B cell (primary cell): ENCODE data around the gene KIF16B. TPM values are rescaled to one million over a fixed set of nuclear protein-coding genes. Genes with fewer than 3 reads are reported as not detected.

Experiments used
- ATAC-seq: fragments of 200-7000 bp; cut with Tn5 transposase; one replicate; pipeline ENCODE4 v1.10.0; 2021; ENCODE audit warnings: low read depth, mild to moderate bottlenecking, moderate number of reproducible peaks, moderate library complexity
- CTCF ChIA-PET: fragments of 350-600 bp; sonication (Branson Sonifier 250); formaldehyde crosslinking; loops from one replicate; lab custom pipeline; 2021; ENCODE audit warnings: antibody characterized with exemption, inconsistent platforms; lab: Charles Lee
- POLR2A ChIA-PET: fragments of 350-600 bp; sonication (Branson Sonifier 250); formaldehyde crosslinking; loops from one replicate; lab custom pipeline; 2021; ENCODE audit warnings: antibody characterized with exemption; lab: Charles Lee
- DNase-seq: peaks from one replicate; pipeline ENCODE4 v3.0.0; 2013
- H2AFZ ChIP-seq: 2 replicates; pipeline ENCODE4 v1.6.1; 2012; ENCODE audit warnings: mild to moderate bottlenecking, low read depth, low read length; ENCODE audit not compliant: insufficient read depth, poor library complexity, severe bottlenecking
- H3K27ac ChIP-seq, 2 donors: 1 replicate in 1 of 2; 2 replicates in 1 of 2; pipeline ENCODE4 v1.5.1; 2012 to 2013; ENCODE audit warnings: low read length in 2 of 2, mild to moderate bottlenecking in 2 of 2, moderate library complexity in 1 of 2
- H3K27me3 ChIP-seq, 4 experiments: fragments of 200-600 bp in 1 of 4; sonication (generic) in 1 of 4; replicated peaks in 1 of 4; 1 replicate in 2 of 4; 2 replicates in 2 of 4; pipeline versions ENCODE4 v1.6.1 to v1.7.0; 2013 to 2016; ENCODE audit warnings: low read length in 3 of 4, mild to moderate bottlenecking in 2 of 4, mixed read lengths in 1 of 4, moderate library complexity in 1 of 4; ENCODE audit not compliant: insufficient read depth in 4 of 4, control insufficient read depth in 3 of 4; ENCODE audit errors: control extremely low read depth in 1 of 4
- H3K36me3 ChIP-seq, 2 experiments: replicated peaks in 1 of 2; 1 replicate in 1 of 2; 2 replicates in 1 of 2; pipeline versions ENCODE4 v1.6.1 to v1.7.1; 2013; ENCODE audit warnings: low read length in 1 of 2; ENCODE audit not compliant: insufficient read depth in 2 of 2, control insufficient read depth in 1 of 2; ENCODE audit errors: control extremely low read depth in 1 of 2, extremely low read depth in 1 of 2
- H3K4me1 ChIP-seq, 2 donors: fragments of 200-600 bp in 1 of 2; sonication (generic) in 1 of 2; 1 replicate in 1 of 2; 2 replicates in 1 of 2; pipeline versions ENCODE4 v1.5.1 to v1.6.1; 2013 to 2017; ENCODE audit warnings: low read length in 2 of 2; ENCODE audit not compliant: control insufficient read depth in 2 of 2, insufficient read depth in 2 of 2
- H3K4me2 ChIP-seq: replicated peaks from 2 replicates; pipeline ENCODE3; 2012; ENCODE audit warnings: mild to moderate bottlenecking, low read depth, low read length; ENCODE audit not compliant: poor library complexity, severe bottlenecking
- H3K4me3 ChIP-seq, 5 experiments: fragments of 200-600 bp in 1 of 5; sonication (generic) in 1 of 5; 1 replicate in 3 of 5; 2 replicates in 2 of 5; pipeline versions ENCODE4 v1.5.1 to v1.7.0; 2011 to 2016; ENCODE audit warnings: low read length in 4 of 5, mild to moderate bottlenecking in 4 of 5, low read depth in 2 of 5, control low read depth in 1 of 5, moderate library complexity in 1 of 5; ENCODE audit not compliant: insufficient read depth in 1 of 5; ENCODE audit errors: control extremely low read depth in 1 of 5, extremely low read depth in 1 of 5
- H3K79me2 ChIP-seq: fragments of 200-600 bp; sonication (generic); one replicate; pipeline ENCODE4 v1.6.0; 2016; ENCODE audit warnings: low read length; ENCODE audit not compliant: control insufficient read depth, insufficient read depth
- H3K9ac ChIP-seq: fragments of 200-600 bp; sonication (generic); 2 replicates; pipeline ENCODE4 v1.6.1; 2017; ENCODE audit warnings: mild to moderate bottlenecking, low read length, moderate library complexity
- H3K9me3 ChIP-seq, 3 donors: one replicate each; pipeline versions ENCODE4 v1.6.1 to v1.7.1; 2013; ENCODE audit warnings: low read length in 2 of 3; ENCODE audit not compliant: control insufficient read depth in 2 of 3, insufficient read depth in 1 of 3; ENCODE audit errors: control extremely low read depth in 1 of 3
- H4K20me1 ChIP-seq: 2 replicates; pipeline ENCODE4 v1.6.0; 2012; ENCODE audit warnings: mild to moderate bottlenecking, low read length; ENCODE audit not compliant: insufficient read depth, control insufficient read depth, poor library complexity, severe bottlenecking
- H3K27ac Mint-ChIP-seq: one replicate; pipeline ENCODE4 v1.8.0; 2021; ENCODE audit warnings: mixed read lengths
- H3K27me3 Mint-ChIP-seq: one replicate; pipeline ENCODE4 v1.8.0; 2021; ENCODE audit warnings: mixed read lengths
- H3K4me1 Mint-ChIP-seq: one replicate; pipeline ENCODE4 v1.8.0; 2021; ENCODE audit warnings: mixed read lengths
- H3K4me3 Mint-ChIP-seq: one replicate; pipeline ENCODE4 v1.8.0; 2021; ENCODE audit warnings: mixed read lengths
- H3K9me3 Mint-ChIP-seq: one replicate; pipeline ENCODE4 v1.8.0; 2022; ENCODE audit warnings: mixed read lengths; ENCODE audit not compliant: insufficient read depth
- EZH2 ChIP-seq: IDR thresholded peaks from 2 replicates; pipeline ENCODE4 v1.6.1; 2012; ENCODE audit warnings: borderline replicate concordance, low read depth, mild to moderate bottlenecking, moderate library complexity, low read length; ENCODE audit not compliant: insufficient read depth, poor library complexity, severe bottlenecking
- WGBS: methylation state at CpG from one replicate; pipeline ENCODE4 v1.1.5; 2013; ENCODE audit warnings: missing lambda C conversion rate; ENCODE audit not compliant: insufficient coverage; 5-methylcytosine and 5-hydroxymethylcytosine counted together
- intact Hi-C: fragments of 100-400 bp; cut with micrococcal nuclease; formaldehyde crosslinking; loops from one replicate; pipeline ENCODE4 v1.10.0; 2022
- polyA plus RNA-seq: library from polyadenylated mRNA; depleted of rRNA; stranded (reverse); fragments of >200 nt; gene quantifications from 2 replicates; pipeline ENCODE4 v1.2.3, GENCODE V29; 2012
- total RNA-seq, 2 donors: library from RNA; stranded (reverse); fragments of 120-200 nt in 1 of 2; gene quantifications; 1 replicate in 1 of 2; 2 replicates in 1 of 2; pipeline versions ENCODE4 v1.2.3 to v1.2.4, GENCODE V29; 2013 to 2022
- TF ChIP-seq, protein P1 (sequence below): fragments of 200-600 bp; IDR thresholded peaks from one replicate; pipeline ENCODE4 v1.8.0; 2022; ENCODE audit warnings: antibody characterized with exemption, mild to moderate bottlenecking

KIF16B gene
- total and polyA plus RNA-seq, 2 donors (not counting 1 experiment from before 2014, with no cell fraction given): 4.5 to 13.0 TPM

DNA sequence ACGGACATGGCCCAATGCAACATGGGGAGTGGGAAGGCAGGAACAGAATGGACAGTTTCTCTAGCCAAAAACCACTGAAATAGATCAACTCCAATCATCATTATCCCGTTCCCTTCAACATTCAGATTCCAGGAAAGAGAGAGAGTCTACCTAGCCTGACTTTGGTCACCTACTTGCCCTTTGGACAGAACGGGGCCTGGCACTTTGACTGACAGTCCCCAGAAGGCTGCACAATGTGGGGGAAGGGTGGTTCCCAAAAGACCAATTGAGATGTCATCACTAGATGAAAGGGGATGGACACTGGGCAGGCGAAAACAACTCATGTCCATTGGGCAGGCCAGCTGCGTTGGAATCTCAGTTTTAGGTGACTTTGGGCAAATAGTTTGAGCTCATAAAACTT, 15.0 kb upstream of the KIF16B start:
- Histone ChIP-seq H2AFZ (no peak overlapping the region), H4K20me1 (no peaks in the 10 kb centered on the region), H3K79me2 (no peaks in the 10 kb centered on the region), H3K9ac (no peak overlapping the region), H3K4me3 (no peak overlapping the region), H3K27me3 (peaks cover 0 to 13% (median 2%) of the 10 kb centered on the region in 4 experiments), H3K4me2 (no peak overlapping the region), H3K36me3 (no peaks in the 10 kb centered on the region), H3K9me3 (no peaks in the 10 kb centered on the region), H3K4me1 (no peaks in the 10 kb centered on the region), H3K27ac (no peak overlapping the region)
- Mint-ChIP-seq H3K27me3 (peaks cover 60% of the 10 kb centered on the region), H3K4me3 (no peak overlapping the region), H3K27ac (no peak overlapping the region), H3K9me3 (no peaks in the 10 kb centered on the region), H3K4me1 (no peaks in the 10 kb centered on the region)
- intact Hi-C loops: no loop called here
- ChIA-PET CTCF (no interaction called here), POLR2A (no interaction called here)
- TF ChIP-seq, protein P1, sequence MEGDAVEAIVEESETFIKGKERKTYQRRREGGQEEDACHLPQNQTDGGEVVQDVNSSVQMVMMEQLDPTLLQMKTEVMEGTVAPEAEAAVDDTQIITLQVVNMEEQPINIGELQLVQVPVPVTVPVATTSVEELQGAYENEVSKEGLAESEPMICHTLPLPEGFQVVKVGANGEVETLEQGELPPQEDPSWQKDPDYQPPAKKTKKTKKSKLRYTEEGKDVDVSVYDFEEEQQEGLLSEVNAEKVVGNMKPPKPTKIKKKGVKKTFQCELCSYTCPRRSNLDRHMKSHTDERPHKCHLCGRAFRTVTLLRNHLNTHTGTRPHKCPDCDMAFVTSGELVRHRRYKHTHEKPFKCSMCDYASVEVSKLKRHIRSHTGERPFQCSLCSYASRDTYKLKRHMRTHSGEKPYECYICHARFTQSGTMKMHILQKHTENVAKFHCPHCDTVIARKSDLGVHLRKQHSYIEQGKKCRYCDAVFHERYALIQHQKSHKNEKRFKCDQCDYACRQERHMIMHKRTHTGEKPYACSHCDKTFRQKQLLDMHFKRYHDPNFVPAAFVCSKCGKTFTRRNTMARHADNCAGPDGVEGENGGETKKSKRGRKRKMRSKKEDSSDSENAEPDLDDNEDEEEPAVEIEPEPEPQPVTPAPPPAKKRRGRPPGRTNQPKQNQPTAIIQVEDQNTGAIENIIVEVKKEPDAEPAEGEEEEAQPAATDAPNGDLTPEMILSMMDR: no peak
- TF ChIP-seq EZH2: no peak
- ATAC-seq: no peak
- 83% methylated on average over 1 of the region's 5 CpGs for WGBS
- DNase-seq: no peak

DNA sequence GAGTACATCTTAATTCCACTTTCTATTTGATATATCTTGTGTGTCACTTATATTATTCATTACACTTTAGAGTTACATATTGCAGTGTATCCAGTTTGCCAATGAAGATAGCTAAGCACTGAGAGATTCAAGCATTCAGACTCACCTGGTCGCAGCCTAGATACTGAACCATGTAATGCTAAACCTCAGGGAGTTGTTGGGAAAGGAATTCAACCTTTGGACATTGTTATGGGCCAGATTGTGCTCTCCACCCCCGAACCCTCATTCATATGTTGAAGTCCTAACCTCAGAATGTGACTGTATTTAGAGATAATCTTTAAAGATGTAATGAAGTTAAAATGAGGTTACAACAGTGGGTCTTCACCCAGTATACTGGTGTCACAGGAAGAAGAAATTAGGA, 13.8 kb upstream of the KIF16B start:
- Histone ChIP-seq H3K4me2 (no peak overlapping the region), H3K9me3 (no peaks in the 10 kb centered on the region), H3K4me1 (no peaks in the 10 kb centered on the region), H3K27ac (no peak overlapping the region), H3K9ac (no peak overlapping the region), H3K79me2 (no peaks in the 10 kb centered on the region), H3K27me3 (peaks cover 0 to 13% (median 2%) of the 10 kb centered on the region in 4 experiments), H2AFZ (no peak overlapping the region), H3K4me3 (no peak overlapping the region), H3K36me3 (no peaks in the 10 kb centered on the region), H4K20me1 (no peaks in the 10 kb centered on the region)
- no peaks in the 10 kb centered on the region for H3K9me3 Mint-ChIP-seq
- peaks cover 59% of the 10 kb centered on the region for H3K27me3 Mint-ChIP-seq
- no peak overlapping the region for H3K4me3 Mint-ChIP-seq
- POLR2A ChIA-PET: no interaction called here
- DNase-seq (no peak), ATAC-seq (no peak)
- CTCF ChIA-PET: no interaction called here
- no CpG with 5 or more reads among the region's 2 CpGs for WGBS
- no peaks in the 10 kb centered on the region for H3K4me1 Mint-ChIP-seq
- H3K27ac Mint-ChIP-seq: no peak overlapping the region
- intact Hi-C loops: no loop called here
- TF ChIP-seq, protein P1: no peak
- no peak for TF ChIP-seq EZH2
